ENCODE measurements around the gene ABCC11.

DNA sequence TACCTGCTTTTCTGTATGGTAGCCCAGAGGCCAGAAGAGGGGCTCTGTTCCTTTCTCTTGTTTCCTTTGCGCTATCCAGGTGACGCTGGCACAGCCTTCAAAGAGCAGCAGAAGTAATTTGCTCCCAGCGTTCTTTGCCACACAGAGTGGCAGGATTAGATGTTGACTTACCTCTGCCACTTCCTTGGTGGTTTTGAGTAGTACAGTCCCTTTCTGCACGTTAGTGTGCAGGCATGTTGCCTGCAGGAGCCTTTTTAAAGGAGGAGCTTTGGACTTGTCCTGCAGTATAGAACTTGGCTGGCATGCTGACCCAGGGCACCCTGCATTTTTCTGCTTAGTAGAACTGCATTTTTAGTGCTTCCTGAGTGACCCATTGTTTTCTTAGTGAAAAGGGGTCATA is at the start of gene ABCC11:
- TF ChIP-seq, protein P1, sequence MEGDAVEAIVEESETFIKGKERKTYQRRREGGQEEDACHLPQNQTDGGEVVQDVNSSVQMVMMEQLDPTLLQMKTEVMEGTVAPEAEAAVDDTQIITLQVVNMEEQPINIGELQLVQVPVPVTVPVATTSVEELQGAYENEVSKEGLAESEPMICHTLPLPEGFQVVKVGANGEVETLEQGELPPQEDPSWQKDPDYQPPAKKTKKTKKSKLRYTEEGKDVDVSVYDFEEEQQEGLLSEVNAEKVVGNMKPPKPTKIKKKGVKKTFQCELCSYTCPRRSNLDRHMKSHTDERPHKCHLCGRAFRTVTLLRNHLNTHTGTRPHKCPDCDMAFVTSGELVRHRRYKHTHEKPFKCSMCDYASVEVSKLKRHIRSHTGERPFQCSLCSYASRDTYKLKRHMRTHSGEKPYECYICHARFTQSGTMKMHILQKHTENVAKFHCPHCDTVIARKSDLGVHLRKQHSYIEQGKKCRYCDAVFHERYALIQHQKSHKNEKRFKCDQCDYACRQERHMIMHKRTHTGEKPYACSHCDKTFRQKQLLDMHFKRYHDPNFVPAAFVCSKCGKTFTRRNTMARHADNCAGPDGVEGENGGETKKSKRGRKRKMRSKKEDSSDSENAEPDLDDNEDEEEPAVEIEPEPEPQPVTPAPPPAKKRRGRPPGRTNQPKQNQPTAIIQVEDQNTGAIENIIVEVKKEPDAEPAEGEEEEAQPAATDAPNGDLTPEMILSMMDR (IDR thresholded peaks at IDR 0.05), result no peak
- no peak for TF ChIP-seq POLR2A (IDR thresholded peaks at IDR 0.05)

Measured in right lobe of liver (tissue), 4 donors.